HEK293 (cell line): ENCODE measurements around the gene MARCHF5.

Source experiments
- CTCF ChIA-PET: fragments of 350-600 bp; formaldehyde crosslinking; extraction: SDS; loops from one replicate; lab custom pipeline; 2021; ENCODE audit warnings: antibody characterized with exemption; lab: Yijun Ruan, JAX
- POLR2A ChIA-PET: fragments of 300-600 bp; formaldehyde crosslinking; extraction: SDS; loops from one replicate; lab custom pipeline; 2020; ENCODE audit warnings: antibody characterized with exemption, inconsistent platforms; lab: Yijun Ruan, JAX
- H3K27ac ChIP-seq: fragments of 200-500 bp; sonication (Bioruptor generic); 2 replicates; pipeline ENCODE4 v1.5.1; 2014; ENCODE audit warnings: low read depth, low read length, control low read depth, inconsistent platforms; ENCODE audit errors: extremely low read depth
- H3K36me3 ChIP-seq, 2 experiments: fragments of 200-500 bp in 1 of 2; sonication (Bioruptor generic) in 1 of 2; 1 replicate in 1 of 2; 2 replicates in 1 of 2; pipeline ENCODE4 v1.5.1; 2014 to 2017; ENCODE audit warnings: inconsistent platforms in 2 of 2, low read length in 2 of 2; ENCODE audit not compliant: control insufficient read depth in 2 of 2, insufficient read depth in 1 of 2
- H3K4me1 ChIP-seq: fragments of 200-500 bp; sonication (Bioruptor generic); 2 replicates; pipeline ENCODE4 v1.5.1; 2014; ENCODE audit warnings: mild to moderate bottlenecking, low read length, inconsistent platforms; ENCODE audit not compliant: control insufficient read depth, insufficient read depth
- H3K4me3 ChIP-seq: 2 replicates; pipeline ENCODE4 v1.5.1; 2011; ENCODE audit warnings: low read depth, mild to moderate bottlenecking, control low read depth, low read length, moderate library complexity
- H3K9me3 ChIP-seq: fragments of 200-500 bp; sonication (Bioruptor generic); 2 replicates; pipeline ENCODE4 v1.5.1; 2014; ENCODE audit warnings: low read depth, low read length, inconsistent platforms; ENCODE audit not compliant: control insufficient read depth, insufficient read depth
- OSR2 ChIP-seq: fragments of 450-650 bp; formaldehyde crosslinking; IDR thresholded peaks from 2 replicates; pipeline ENCODE4 v1.5.1; 2016; ENCODE audit warnings: missing biosample characterization, missing genetic modification characterization
- TSHZ1 ChIP-seq: fragments of 450-650 bp; formaldehyde crosslinking; IDR thresholded peaks from 2 replicates; pipeline ENCODE4 v1.5.1; 2016; ENCODE audit warnings: missing biosample characterization, missing genetic modification characterization, borderline replicate concordance
- ZBTB17 ChIP-seq: fragments of 450-650 bp; formaldehyde crosslinking; IDR thresholded peaks from 2 replicates; pipeline ENCODE4 v1.5.1; 2016; ENCODE audit warnings: missing biosample characterization, missing genetic modification characterization
- ZBTB20 ChIP-seq: fragments of 450-650 bp; formaldehyde crosslinking; IDR thresholded peaks from 2 replicates; pipeline ENCODE4 v1.5.1; 2016; ENCODE audit warnings: missing biosample characterization, missing genetic modification characterization
- ZNF211 ChIP-seq: fragments of 450-650 bp; formaldehyde crosslinking; IDR thresholded peaks from 2 replicates; pipeline ENCODE4 v1.5.1; 2016; ENCODE audit warnings: low read depth, missing biosample characterization, missing genetic modification characterization
- ZNF26 ChIP-seq: fragments of 450-650 bp; formaldehyde crosslinking; IDR thresholded peaks from 2 replicates; pipeline ENCODE4 v1.5.1; 2016; ENCODE audit warnings: missing biosample characterization, missing genetic modification characterization
- ZNF324 ChIP-seq: fragments of 450-650 bp; formaldehyde crosslinking; IDR thresholded peaks from 2 replicates; pipeline ENCODE4 v1.5.1; 2016; ENCODE audit warnings: missing biosample characterization, missing genetic modification characterization
- ZNF335 ChIP-seq: fragments of 450-650 bp; formaldehyde crosslinking; conservative IDR thresholded peaks from 2 replicates; pipeline ENCODE4 v1.5.1; 2016; ENCODE audit warnings: missing biosample characterization, missing genetic modification characterization
- ZNF366 ChIP-seq: fragments of 450-650 bp; formaldehyde crosslinking; conservative IDR thresholded peaks from 2 replicates; pipeline ENCODE4 v1.5.1; 2016; ENCODE audit warnings: missing biosample characterization, missing genetic modification characterization
- ZNF529 ChIP-seq: fragments of 450-650 bp; formaldehyde crosslinking; IDR thresholded peaks from 2 replicates; pipeline ENCODE4 v1.5.1; 2017; ENCODE audit warnings: missing genetic modification characterization, missing biosample characterization; ENCODE audit not compliant: insufficient replicate concordance
- ZNF555 ChIP-seq: fragments of 450-650 bp; formaldehyde crosslinking; conservative IDR thresholded peaks from 2 replicates; pipeline ENCODE4 v1.5.1; 2017; ENCODE audit warnings: missing biosample characterization, mild to moderate bottlenecking, missing genetic modification characterization, inconsistent platforms
- ZNF600 ChIP-seq: fragments of 450-650 bp; formaldehyde crosslinking; IDR thresholded peaks from 2 replicates; pipeline ENCODE4 v1.5.1; 2016; ENCODE audit warnings: missing biosample characterization, missing genetic modification characterization
- ZNF658 ChIP-seq: fragments of 450-650 bp; formaldehyde crosslinking; IDR thresholded peaks from 2 replicates; pipeline ENCODE4; 2016; ENCODE audit warnings: missing biosample characterization, missing genetic modification characterization
- ZNF660 ChIP-seq: fragments of 450-650 bp; IDR thresholded peaks from 2 replicates; pipeline ENCODE4 v1.5.1; 2018; ENCODE audit warnings: missing biosample characterization, mild to moderate bottlenecking, missing genetic modification characterization
- ZNF76 ChIP-seq: fragments of 450-650 bp; formaldehyde crosslinking; IDR thresholded peaks from 2 replicates; pipeline ENCODE4; 2016; ENCODE audit warnings: low read depth, missing biosample characterization, missing genetic modification characterization, borderline replicate concordance
- ZNF776 ChIP-seq: fragments of 450-650 bp; formaldehyde crosslinking; IDR thresholded peaks from 2 replicates; pipeline ENCODE4 v1.5.0; 2017; ENCODE audit warnings: missing biosample characterization, missing genetic modification characterization, borderline replicate concordance
- ZNF792 ChIP-seq: fragments of 450-650 bp; formaldehyde crosslinking; IDR thresholded peaks from 2 replicates; pipeline ENCODE4 v1.5.1; 2016; ENCODE audit warnings: missing biosample characterization, missing genetic modification characterization
- ZSCAN18 ChIP-seq: fragments of 450-650 bp; formaldehyde crosslinking; IDR thresholded peaks from 2 replicates; pipeline ENCODE4 v1.5.1; 2016; ENCODE audit warnings: missing biosample characterization, missing genetic modification characterization
- TF ChIP-seq, protein P1 (sequence below): fragments of 450-650 bp; formaldehyde crosslinking; IDR thresholded peaks from 2 replicates; pipeline ENCODE4 v1.5.1; 2017; ENCODE audit warnings: missing biosample characterization, mild to moderate bottlenecking, missing genetic modification characterization, moderate library complexity
- TF ChIP-seq, protein P2 (sequence below): fragments of 450-650 bp; formaldehyde crosslinking; IDR thresholded peaks from 2 replicates; pipeline ENCODE4 v1.5.1; 2016; ENCODE audit warnings: missing biosample characterization, missing genetic modification characterization
- TF ChIP-seq, protein P3 (sequence below): fragments of 450-650 bp; formaldehyde crosslinking; IDR thresholded peaks from 2 replicates; pipeline ENCODE4 v1.5.1; 2016; ENCODE audit warnings: missing biosample characterization, missing genetic modification characterization

Gene MARCHF5

GRCh38 chr10:92242380-92242779 is 48.6 kb upstream of the MARCHF5 start (continued):
- no peak for TF ChIP-seq ZSCAN18 (tag by site-specific recombination)
- no peak for TF ChIP-seq ZNF529 (tag by site-specific recombination)
- no peak for TF ChIP-seq ZNF600 (tag by site-specific recombination)
- TF ChIP-seq ZNF76 (tag by site-specific recombination), result no peak
- TF ChIP-seq ZNF792 (tag by site-specific recombination), result no peak
- peak; percentile 71 for TF ChIP-seq ZBTB17
- TF ChIP-seq ZNF660 (tag by site-specific recombination), result peak; percentile 27; the same call in 1 of the 2 replicates
- no peak for TF ChIP-seq TSHZ1 (tag by site-specific recombination)
- TF ChIP-seq ZNF658, result no peak
- TF ChIP-seq ZNF776, result no peak

DNA sequence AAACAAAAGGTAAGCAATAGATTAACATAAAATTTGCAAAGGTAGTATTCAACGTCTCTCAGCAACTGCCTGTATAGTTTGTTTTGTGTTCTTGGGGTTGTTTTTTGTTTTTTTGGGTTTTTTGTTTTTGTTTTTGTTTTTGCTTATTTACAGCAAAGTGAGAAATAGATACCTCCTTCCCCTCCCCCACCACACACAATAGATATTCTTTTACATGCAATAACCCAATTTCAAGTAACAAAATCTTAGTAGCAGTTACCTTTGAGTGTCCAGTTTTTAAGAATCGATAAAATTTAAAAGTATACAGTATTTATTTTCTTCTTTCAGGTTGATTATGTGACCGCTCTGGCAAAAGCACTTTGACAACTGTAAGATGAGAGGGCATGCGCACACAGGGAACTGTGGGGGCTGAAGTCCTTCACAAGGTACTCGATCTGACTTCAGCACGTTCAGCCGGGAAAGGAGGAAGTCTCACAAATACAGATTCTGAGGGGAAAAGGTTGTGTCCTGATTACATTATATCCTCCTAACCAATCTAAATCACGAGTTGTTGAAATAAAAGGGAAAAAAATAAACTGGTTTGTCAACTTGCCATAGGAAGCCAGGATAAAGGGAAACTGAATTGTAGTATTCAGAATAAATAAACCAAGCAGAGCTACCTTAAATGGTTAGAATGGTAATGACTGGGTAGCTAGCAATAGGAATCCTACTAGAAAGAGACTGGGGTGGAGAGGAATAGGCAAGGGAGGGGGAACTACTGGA is 47.9 kb upstream of the MARCHF5 start:
- ChIA-PET CTCF (interaction anchor here (1.6 kb wide), 1 partner anchor 49 kb away, joined by 4 read pairs; no protein-coding TSS in a partner anchor), POLR2A (interaction anchor here (0.5 to 1.2 kb wide), 3 partner anchors 10 to 155 kb away, joined by 3 to 4 read pairs (median 3); no protein-coding TSS in a partner anchor)
- Histone ChIP-seq H3K36me3 (no peaks in the 10 kb centered on the region), H3K4me3 (peak overlapping the region; percentile 34), H3K9me3 (no peaks in the 10 kb centered on the region), H3K4me1 (peaks cover 9% of the 10 kb centered on the region; the same call in 1 of the 2 replicates), H3K27ac (no peak overlapping the region)
- no peak for TF ChIP-seq ZNF776
- TF ChIP-seq ZNF555 (tag by site-specific recombination), result no peak
- TF ChIP-seq, protein P1, sequence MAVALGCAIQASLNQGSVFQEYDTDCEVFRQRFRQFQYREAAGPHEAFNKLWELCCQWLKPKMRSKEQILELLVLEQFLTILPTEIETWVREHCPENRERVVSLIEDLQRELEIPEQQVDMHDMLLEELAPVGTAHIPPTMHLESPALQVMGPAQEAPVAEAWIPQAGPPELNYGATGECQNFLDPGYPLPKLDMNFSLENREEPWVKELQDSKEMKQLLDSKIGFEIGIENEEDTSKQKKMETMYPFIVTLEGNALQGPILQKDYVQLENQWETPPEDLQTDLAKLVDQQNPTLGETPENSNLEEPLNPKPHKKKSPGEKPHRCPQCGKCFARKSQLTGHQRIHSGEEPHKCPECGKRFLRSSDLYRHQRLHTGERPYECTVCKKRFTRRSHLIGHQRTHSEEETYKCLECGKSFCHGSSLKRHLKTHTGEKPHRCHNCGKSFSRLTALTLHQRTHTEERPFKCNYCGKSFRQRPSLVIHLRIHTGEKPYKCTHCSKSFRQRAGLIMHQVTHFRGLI, result 0 out of 2 replicates have a peak, but pooled peaks have one; percentile 11
- TF ChIP-seq, protein P2, sequence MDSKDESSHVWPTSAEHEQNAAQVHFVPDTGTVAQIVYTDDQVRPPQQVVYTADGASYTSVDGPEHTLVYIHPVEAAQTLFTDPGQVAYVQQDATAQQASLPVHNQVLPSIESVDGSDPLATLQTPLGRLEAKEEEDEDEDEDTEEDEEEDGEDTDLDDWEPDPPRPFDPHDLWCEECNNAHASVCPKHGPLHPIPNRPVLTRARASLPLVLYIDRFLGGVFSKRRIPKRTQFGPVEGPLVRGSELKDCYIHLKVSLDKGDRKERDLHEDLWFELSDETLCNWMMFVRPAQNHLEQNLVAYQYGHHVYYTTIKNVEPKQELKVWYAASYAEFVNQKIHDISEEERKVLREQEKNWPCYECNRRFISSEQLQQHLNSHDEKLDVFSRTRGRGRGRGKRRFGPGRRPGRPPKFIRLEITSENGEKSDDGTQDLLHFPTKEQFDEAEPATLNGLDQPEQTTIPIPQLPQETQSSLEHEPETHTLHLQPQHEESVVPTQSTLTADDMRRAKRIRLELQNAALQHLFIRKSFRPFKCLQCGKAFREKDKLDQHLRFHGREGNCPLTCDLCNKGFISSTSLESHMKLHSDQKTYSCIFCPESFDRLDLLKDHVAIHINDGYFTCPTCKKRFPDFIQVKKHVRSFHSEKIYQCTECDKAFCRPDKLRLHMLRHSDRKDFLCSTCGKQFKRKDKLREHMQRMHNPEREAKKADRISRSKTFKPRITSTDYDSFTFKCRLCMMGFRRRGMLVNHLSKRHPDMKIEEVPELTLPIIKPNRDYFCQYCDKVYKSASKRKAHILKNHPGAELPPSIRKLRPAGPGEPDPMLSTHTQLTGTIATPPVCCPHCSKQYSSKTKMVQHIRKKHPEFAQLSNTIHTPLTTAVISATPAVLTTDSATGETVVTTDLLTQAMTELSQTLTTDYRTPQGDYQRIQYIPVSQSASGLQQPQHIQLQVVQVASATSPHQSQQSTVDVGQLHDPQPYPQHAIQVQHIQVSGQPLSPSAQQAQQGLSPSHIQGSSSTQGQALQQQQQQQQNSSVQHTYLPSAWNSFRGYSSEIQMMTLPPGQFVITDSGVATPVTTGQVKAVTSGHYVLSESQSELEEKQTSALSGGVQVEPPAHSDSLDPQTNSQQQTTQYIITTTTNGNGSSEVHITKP (tag by site-specific recombination), result peak; percentile 100
- peak; percentile 67; the same call in 1 of the 2 replicates for TF ChIP-seq ZNF660 (tag by site-specific recombination)
- 0 out of 2 replicates have a peak, but pooled peaks have one; percentile 52 for TF ChIP-seq OSR2 (tag by site-specific recombination)
- peak; percentile 62 for TF ChIP-seq ZNF600 (tag by site-specific recombination)
- peak; percentile 99 for TF ChIP-seq ZBTB20 (tag by site-specific recombination)
- TF ChIP-seq ZNF324 (tag by site-specific recombination), result peak; percentile 37; the same call in 1 of the 2 replicates
- peak; percentile 82 for TF ChIP-seq ZNF335 (tag by site-specific recombination)
- TF ChIP-seq ZNF211 (tag by site-specific recombination), result no peak
- TF ChIP-seq ZNF366 (tag by site-specific recombination), result peak; percentile 57
- TF ChIP-seq, protein P3, sequence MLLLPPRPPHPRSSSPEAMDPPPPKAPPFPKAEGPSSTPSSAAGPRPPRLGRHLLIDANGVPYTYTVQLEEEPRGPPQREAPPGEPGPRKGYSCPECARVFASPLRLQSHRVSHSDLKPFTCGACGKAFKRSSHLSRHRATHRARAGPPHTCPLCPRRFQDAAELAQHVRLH (tag by site-specific recombination), result peak; percentile 94
- TF ChIP-seq ZBTB17, result peak; percentile 88
- TF ChIP-seq ZNF26 (tag by site-specific recombination), result no peak
- TF ChIP-seq ZNF76 (tag by site-specific recombination), result peak; percentile 46; the same call in 1 of the 2 replicates
